HUES64 (cell line): Measurements from ENCODE around the gene TESK2.
A peak's percentile ranks its signal among the peaks of the same experiment; 100 is the strongest.
"Not testable (repeated sequence)": the region's sequence is repeated elsewhere in the genome, so short reads cannot be mapped to it uniquely, and the experiment has no call there.

ENCODE experiments used
- H3K27ac ChIP-seq: 2 replicates; pipeline ENCODE4 v1.7.0; 2013; ENCODE audit warnings: low read depth, low read length, inconsistent platforms
- H3K27me3 ChIP-seq: 2 replicates; pipeline ENCODE4 v1.6.1; 2013; ENCODE audit warnings: mild to moderate bottlenecking, low read length; ENCODE audit not compliant: insufficient read depth
- H3K36me3 ChIP-seq: 2 replicates; pipeline ENCODE4 v1.6.1; 2013; ENCODE audit warnings: mild to moderate bottlenecking, low read length; ENCODE audit not compliant: insufficient read depth
- H3K4me1 ChIP-seq: 2 replicates; pipeline ENCODE4 v1.6.1; 2013; ENCODE audit warnings: mild to moderate bottlenecking, low read length, moderate library complexity; ENCODE audit not compliant: insufficient read depth
- H3K4me3 ChIP-seq: 2 replicates; pipeline ENCODE4 v1.5.1; 2013; ENCODE audit warnings: mild to moderate bottlenecking, low read length, moderate library complexity
- H3K9ac ChIP-seq: 2 replicates; pipeline ENCODE4 v1.6.1; 2013; ENCODE audit warnings: mild to moderate bottlenecking, low read depth, low read length
- H3K9me3 ChIP-seq: 2 replicates; pipeline ENCODE4 v1.6.1; 2013; ENCODE audit warnings: low read depth, low read length; ENCODE audit not compliant: insufficient read depth
- WGBS: fragments of 150-250, 120-280 bp; methylation state at CpG from one replicate; pipeline ENCODE4 v1.1.7; 2013; ENCODE audit warnings: missing lambda C conversion rate; 5-methylcytosine and 5-hydroxymethylcytosine counted together

TESK2 gene

DNA sequence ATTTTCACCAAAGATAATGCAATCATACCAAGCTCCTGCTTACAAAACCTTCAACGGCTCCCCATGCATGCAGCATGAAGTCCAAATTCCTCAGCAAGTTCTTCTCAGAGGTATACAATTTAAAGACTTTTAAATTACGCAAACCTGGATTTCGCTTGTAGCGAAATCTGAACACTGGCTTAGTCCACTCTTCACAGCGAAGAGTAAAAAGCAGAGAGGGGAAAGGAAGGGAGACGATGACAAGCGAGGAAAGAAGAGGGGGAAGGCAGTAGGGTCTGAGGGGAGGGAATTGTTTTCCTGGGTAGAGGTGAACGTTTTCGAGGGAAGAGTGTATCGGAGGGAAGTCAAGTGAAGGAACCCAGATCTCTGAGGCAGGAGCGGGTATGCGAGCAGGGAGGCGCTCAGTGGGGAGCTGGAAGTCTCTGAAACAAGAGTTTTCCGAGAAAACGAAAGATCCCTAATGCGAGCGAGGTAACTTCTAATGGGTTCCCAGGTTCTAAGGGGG lies 790 bp downstream of the TESK2 start:
- H3K27ac ChIP-seq = peak overlapping the region; percentile 46; the same call in 1 of the 2 replicates

DNA sequence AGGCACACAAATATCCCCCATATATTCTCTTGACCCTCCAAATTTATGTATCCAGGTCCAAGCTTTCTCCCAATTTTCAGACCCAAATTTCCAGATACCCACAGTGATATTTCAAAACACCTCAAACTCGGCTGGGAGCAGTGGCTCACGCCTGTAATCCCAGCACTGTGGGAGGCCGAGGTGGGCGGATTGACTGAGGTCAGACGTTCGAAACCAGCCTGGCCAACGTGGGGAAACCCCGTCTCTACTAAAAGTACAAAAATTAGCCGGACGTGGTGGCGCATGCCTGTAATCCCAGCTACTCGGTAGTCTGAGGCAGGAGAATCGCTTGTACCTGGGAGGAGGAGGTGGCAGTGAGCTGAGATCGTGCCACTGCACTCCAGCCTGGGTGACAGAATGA lies 1.6 kb downstream of the TESK2 start:
- H3K27me3 ChIP-seq = peaks cover 18% of the 10 kb centered on the region
- not testable (repeated sequence) for H3K9ac ChIP-seq, H3K36me3 ChIP-seq, H3K9me3 ChIP-seq, H3K4me1 ChIP-seq, H3K27ac ChIP-seq
- 31% methylated on average over 14 of the region's 14 CpGs for WGBS
- peak overlapping the region; percentile 78 for H3K4me3 ChIP-seq

More for the DNA sequence above, 790 bp downstream of the TESK2 start:
- H3K27me3 ChIP-seq = peaks cover 18% of the 10 kb centered on the region
- 2% methylated on average over 17 of the region's 17 CpGs for WGBS
- peak overlapping the region; percentile 73 for H3K9ac ChIP-seq
- H3K4me1 ChIP-seq = no peaks in the 10 kb centered on the region; the same call in 1 of the 2 replicates
- no peaks in the 10 kb centered on the region for H3K9me3 ChIP-seq
- H3K36me3 ChIP-seq = no peaks in the 10 kb centered on the region
- H3K4me3 ChIP-seq = peak overlapping the region; percentile 78

DNA sequence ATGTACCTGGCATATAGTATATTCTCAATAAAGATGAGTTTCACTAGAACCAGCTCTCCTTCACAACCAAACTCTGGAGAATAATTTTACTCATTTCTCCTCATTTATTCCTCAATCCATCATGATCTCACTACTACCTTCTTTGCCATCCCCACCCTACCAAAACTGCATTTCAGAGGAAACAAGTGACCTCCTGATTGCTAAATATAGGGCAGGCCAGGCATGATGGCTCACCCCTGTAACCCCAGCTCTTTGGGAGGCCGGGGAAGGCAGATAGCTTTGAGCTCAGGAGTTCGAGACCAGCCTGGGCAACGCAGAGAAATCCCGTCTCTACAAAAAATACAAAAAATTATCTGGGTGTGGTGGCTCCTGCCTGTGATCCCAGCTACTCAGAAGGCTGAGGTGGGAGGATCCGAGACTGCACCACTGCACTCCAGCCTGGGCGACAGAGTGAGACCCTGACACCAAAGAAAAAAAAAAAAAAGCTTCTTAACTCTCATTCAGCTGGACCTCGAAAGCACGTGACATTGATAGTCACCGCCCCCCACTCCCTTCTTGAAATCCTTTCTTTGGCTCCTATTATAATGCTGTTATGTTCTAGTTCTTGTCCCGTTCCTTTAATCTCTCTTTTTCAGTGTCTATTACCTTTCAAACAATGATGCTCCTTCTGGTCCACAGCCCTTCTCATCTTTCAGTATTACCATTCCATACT lies 2.1 kb downstream of the TESK2 start:
- peaks cover 18% of the 10 kb centered on the region for H3K27me3 ChIP-seq
- H3K27ac ChIP-seq = no peak overlapping the region
- no peaks in the 10 kb centered on the region for H3K9me3 ChIP-seq
- no peaks in the 10 kb centered on the region; the same call in 1 of the 2 replicates for H3K4me1 ChIP-seq
- H3K36me3 ChIP-seq = no peaks in the 10 kb centered on the region
- 53% methylated on average over 10 of the region's 10 CpGs for WGBS
- no peak overlapping the region for H3K9ac ChIP-seq
- peak overlapping the region; percentile 78 for H3K4me3 ChIP-seq

DNA sequence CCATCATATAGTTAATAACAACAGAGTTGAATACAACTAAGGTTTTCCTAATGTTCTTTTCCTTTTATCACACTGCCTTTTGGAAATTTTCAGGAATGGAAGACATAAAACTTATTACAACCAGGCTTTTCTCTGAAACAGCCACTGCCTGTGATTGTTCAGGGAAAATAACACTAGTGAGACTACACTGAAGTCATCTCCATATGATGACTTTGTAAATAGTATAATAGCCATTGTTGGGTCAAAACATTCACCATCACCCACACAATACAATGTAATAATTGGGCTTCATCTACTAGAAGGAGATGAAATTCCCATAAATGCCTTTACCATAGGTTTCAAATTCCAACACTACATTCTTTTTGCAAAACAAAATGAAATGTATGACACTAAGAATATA lies 5.0 kb downstream of the TESK2 start:
- Histone ChIP-seq H3K27ac (no peak overlapping the region), H3K27me3 (peaks cover 18% of the 10 kb centered on the region), H3K36me3 (no peaks in the 10 kb centered on the region), H3K4me1 (no peaks in the 10 kb centered on the region; the same call in 1 of the 2 replicates), H3K9me3 (no peaks in the 10 kb centered on the region), H3K4me3 (no peak overlapping the region), H3K9ac (no peak overlapping the region)

DNA sequence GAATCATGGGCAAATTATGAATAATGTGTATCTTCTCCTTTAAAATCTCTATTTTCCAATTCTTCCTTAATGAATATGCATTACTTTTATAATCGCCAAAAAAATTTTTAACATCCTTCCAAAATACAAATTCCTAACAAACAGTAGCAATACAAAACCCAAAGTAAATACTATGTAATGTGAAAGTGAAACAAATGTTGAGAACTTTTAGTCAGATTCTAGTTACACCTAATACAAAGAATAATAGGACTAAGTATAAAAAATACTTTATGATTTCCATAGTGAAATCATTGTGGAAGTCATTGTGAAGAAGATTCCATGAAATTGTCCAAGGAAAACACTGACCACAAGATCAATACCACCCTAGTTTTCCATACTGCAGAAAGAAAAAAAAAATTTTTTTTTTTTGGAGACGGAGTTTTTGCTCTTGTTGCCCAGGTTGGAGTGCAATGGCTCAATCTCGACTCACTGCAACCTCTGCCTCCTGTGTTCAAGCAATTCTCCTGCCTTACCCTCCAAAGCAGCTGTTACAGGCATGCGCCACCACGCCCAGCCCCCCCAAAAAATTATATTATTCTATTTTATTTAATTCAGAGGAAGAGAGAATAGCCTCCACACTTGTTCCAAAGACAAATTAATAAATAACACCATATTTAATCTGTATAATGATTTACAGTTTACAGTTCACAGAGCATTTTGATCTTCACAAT lies 11.8 kb downstream of the TESK2 start:
- Histone ChIP-seq H3K36me3 (no peaks in the 10 kb centered on the region), H3K27ac (no peak overlapping the region), H3K9ac (no peak overlapping the region), H3K4me1 (no peaks in the 10 kb centered on the region), H3K9me3 (no peaks in the 10 kb centered on the region), H3K4me3 (no peak overlapping the region), H3K27me3 (no peaks in the 10 kb centered on the region)
- WGBS = 98% methylated on average over 3 of the region's 5 CpGs

DNA sequence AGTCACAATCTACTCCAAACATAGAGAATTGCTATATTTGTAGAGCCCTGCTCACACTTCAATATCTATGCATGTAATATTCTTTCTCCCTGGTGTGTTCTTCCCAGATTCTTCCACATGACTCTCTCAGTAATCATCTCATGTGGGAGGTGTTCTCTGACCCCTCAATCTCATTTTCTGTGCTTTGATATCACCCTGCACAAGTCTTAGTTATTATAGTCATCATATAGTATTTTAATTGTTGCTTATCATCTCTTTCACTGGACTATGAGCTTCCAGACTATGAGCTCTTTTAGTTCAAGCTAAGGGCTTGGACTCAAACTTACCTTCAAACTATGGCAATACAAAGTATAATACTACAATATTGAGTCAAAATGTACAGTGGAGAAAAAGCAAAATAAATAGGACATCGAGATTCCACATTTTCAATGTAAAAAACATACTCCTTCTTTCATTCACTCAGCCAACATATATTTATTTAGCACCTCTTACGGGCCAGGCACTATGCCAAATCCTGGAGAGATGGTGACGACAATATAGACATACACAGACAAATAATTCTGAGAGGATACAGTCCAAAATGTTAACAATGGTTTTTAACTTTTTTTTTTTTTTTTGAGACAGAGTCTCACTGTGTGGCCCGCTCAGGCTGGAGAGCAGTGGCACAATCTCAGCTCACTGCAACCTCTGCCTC lies 12.7 kb downstream of the TESK2 start:
- Histone ChIP-seq H3K9me3 (no peaks in the 10 kb centered on the region), H3K27me3 (no peaks in the 10 kb centered on the region), H3K27ac (no peak overlapping the region), H3K36me3 (no peaks in the 10 kb centered on the region), H3K4me3 (no peak overlapping the region), H3K4me1 (no peaks in the 10 kb centered on the region), H3K9ac (no peak overlapping the region)
- WGBS = 97% methylated on average over 4 of the region's 4 CpGs

DNA sequence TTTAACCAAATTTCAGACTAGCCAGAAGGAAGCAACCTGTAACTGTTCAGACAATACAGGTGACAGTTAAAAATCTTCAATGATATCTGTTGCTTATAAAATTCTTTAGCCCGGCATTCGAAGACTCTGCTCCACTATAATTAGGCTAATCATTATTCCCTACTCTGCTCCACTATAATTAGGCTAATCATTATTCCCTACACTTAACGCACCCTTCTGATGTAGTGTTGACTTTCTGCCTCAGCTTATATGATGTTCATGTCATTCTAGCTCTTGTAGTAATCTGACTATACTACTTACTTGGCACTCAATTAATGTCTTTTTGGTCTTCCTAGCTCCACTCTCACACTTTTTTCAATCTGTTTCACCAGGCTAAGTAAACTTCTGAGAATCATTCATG lies 13.3 kb downstream of the TESK2 start:
- Histone ChIP-seq H3K9ac (no peak overlapping the region), H3K4me3 (no peak overlapping the region), H3K27ac (no peak overlapping the region), H3K9me3 (no peaks in the 10 kb centered on the region), H3K27me3 (no peaks in the 10 kb centered on the region), H3K36me3 (no peaks in the 10 kb centered on the region), H3K4me1 (no peaks in the 10 kb centered on the region)
- WGBS = 94% methylated on average over 3 of the region's 3 CpGs

DNA sequence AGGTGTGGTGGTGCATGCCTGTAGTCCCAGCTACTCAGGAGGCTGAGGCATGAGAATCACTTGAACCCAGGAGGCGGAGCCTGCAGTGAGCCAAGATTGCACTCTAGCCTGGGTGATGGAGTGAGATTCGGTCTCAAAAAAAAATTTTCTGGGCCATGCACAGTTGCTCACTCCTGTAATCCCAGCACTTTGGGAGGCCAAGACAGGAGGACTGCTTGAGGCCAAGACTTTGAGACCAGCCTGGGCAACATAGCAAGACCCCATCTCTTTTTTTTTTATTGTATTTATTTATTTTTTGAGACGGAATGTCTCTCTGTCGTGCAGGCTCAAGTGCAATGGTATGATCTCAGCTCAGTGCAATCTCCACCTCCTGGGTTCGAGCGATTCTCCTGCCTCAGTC lies 16.8 kb downstream of the TESK2 start:
- not testable (repeated sequence) for H3K27me3 ChIP-seq

DNA sequence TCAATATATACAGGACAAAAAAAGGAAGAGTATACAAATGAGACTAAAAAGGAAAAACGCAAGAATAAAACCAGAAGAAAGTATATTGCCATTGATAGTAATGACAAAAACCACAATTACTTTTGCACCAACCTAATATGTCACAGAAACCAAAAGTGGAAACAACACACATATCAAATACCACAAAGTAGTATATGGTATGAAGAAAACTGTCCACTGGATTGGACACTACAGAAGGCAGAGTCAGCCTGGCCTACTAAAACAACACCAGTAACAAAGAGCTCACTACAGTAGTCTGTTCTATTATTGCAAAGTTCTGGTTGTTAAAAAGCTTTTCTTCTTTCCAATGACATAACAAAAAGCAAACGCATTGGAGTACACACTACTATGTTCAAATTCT lies 17.7 kb downstream of the TESK2 start:
- 83% methylated on average over 2 of the region's 2 CpGs for WGBS
- H3K4me1 ChIP-seq = no peaks in the 10 kb centered on the region
- H3K36me3 ChIP-seq = no peaks in the 10 kb centered on the region
- H3K27me3 ChIP-seq = no peaks in the 10 kb centered on the region
- H3K4me3 ChIP-seq = no peak overlapping the region
- H3K27ac ChIP-seq = no peak overlapping the region
- no peaks in the 10 kb centered on the region for H3K9me3 ChIP-seq
- no peak overlapping the region for H3K9ac ChIP-seq

More for the DNA sequence above, 16.8 kb downstream of the TESK2 start:
- not testable (repeated sequence) for H3K27ac ChIP-seq, H3K9ac ChIP-seq, H3K9me3 ChIP-seq, H3K36me3 ChIP-seq, H3K4me3 ChIP-seq, H3K4me1 ChIP-seq
- 98% methylated on average over 6 of the region's 6 CpGs for WGBS

DNA sequence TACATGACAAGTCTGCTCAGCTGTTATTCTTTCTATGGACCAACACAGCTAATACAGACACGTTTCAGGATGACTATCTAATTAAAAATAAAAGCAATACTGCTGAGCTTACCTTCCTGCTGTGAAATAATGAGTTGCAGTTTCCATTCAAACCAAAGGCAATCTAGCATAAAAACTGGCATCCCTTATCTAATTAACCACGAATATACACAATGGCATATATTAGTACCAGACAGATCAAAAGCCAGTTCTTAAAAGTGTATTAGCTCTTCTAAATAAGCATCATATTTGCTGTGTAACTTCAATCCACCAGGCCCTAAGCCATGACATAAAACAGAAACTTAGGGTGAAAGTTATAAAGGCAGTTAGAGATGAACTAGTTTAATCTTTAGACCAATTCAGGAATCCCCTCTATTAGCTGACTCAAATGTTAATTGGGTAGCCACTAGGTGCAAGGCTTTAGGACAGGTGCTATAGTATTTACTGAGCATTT lies 20.6 kb downstream of the TESK2 start:
- Histone ChIP-seq H3K4me3 (no peak overlapping the region), H3K27me3 (no peaks in the 10 kb centered on the region), H3K9ac (no peak overlapping the region), H3K4me1 (no peaks in the 10 kb centered on the region), H3K36me3 (no peaks in the 10 kb centered on the region), H3K9me3 (no peaks in the 10 kb centered on the region), H3K27ac (no peak overlapping the region)
- 78% methylated on average over 2 of the region's 2 CpGs for WGBS

DNA sequence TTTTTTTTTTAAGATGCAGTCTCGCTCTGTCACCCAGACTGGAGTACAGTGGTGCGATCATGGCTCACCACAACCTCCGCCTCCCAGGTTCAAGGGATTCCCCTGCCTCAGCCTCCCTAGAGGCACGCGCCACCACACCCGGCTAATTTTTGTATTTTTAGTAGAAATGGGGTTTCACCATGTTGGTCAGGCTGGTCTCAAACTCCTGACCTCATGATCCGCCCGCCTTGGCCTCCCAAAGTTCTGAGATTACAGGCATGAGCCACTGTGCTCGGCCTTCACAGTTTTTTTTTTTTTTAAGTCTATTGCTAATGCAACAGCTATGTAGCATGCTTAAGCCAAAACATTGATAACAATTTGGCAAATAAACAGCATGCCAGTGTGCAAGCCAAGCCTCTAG lies 23.6 kb downstream of the TESK2 start:
- H3K27ac ChIP-seq, H3K9ac ChIP-seq: not testable (repeated sequence)
- WGBS = 95% methylated on average over 9 of the region's 9 CpGs

More for the DNA sequence above, 23.6 kb downstream of the TESK2 start:
- not testable (repeated sequence) for H3K4me1 ChIP-seq, H3K36me3 ChIP-seq, H3K9me3 ChIP-seq, H3K4me3 ChIP-seq, H3K27me3 ChIP-seq
